IMR-90 (cell line): Measurements from ENCODE around the gene TMCC3. TPM values are rescaled to one million over a fixed set of nuclear protein-coding genes. Genes with fewer than 3 reads are reported as not detected.

Experiments
- ATAC-seq: fragments of 200-7000 bp; cut with Tn5 transposase; 2 replicates; pipeline ENCODE4 v1.9.1; 2020; ENCODE audit warnings: low read depth, mild to moderate bottlenecking, moderate library complexity
- BruUV-seq: library from RNA; stranded (reverse); fragments of 400-500 nt; replicated peaks from 2 replicates; lab custom pipeline; 2021; lab: Mats Ljungman, UMichigan
- CTCF ChIA-PET: fragments of 300-600 bp; formaldehyde crosslinking; extraction: SDS; loops from one replicate; lab custom pipeline; 2021; ENCODE audit warnings: antibody characterized with exemption; lab: Yijun Ruan, JAX
- POLR2A ChIA-PET: fragments of 300-600 bp; sonication (Branson Sonifier 250); formaldehyde crosslinking; loops from one replicate; lab custom pipeline; 2022; ENCODE audit warnings: antibody characterized with exemption; ENCODE audit not compliant: unreplicated experiment; lab: Charles Lee
- DNase-seq: peaks from one replicate; pipeline ENCODE4 v3.0.0; 2013
- H2AFZ ChIP-seq: replicated peaks from 2 replicates; pipeline ENCODE3; 2013; ENCODE audit warnings: low read length, mild to moderate bottlenecking; ENCODE audit not compliant: poor library complexity
- H2AK5ac ChIP-seq: 2 replicates; pipeline ENCODE4 v1.6.1; 2013; ENCODE audit warnings: low read depth, low read length, inconsistent platforms
- H2AK9ac ChIP-seq: replicated peaks from 2 replicates; pipeline ENCODE3; 2013; ENCODE audit warnings: mild to moderate bottlenecking, low read depth, low read length, moderate library complexity; ENCODE audit not compliant: poor library complexity
- H2BK120ac ChIP-seq: 2 replicates; pipeline ENCODE4 v1.6.1; 2013; ENCODE audit warnings: low read depth, low read length, inconsistent platforms
- H2BK15ac ChIP-seq: 3 replicates; pipeline ENCODE4 v1.6.1; 2013; ENCODE audit warnings: low read depth, low read length, inconsistent platforms
- H2BK20ac ChIP-seq: 2 replicates; pipeline ENCODE4 v1.6.1; 2013; ENCODE audit warnings: low read depth, mild to moderate bottlenecking, inconsistent platforms, low read length, moderate library complexity
- H2BK5ac ChIP-seq: 2 replicates; pipeline ENCODE4 v1.6.1; 2013; ENCODE audit warnings: mild to moderate bottlenecking, low read depth, low read length, inconsistent platforms; ENCODE audit not compliant: poor library complexity, severe bottlenecking
- H3K14ac ChIP-seq: replicated peaks from 2 replicates; pipeline ENCODE4 v1.6.1; 2013; ENCODE audit warnings: low read depth, low read length, inconsistent platforms
- H3K18ac ChIP-seq: 2 replicates; pipeline ENCODE4 v1.6.1; 2013; ENCODE audit warnings: low read depth, low read length, control low read depth
- H3K23ac ChIP-seq: 2 replicates; pipeline ENCODE4 v1.6.1; 2013; ENCODE audit warnings: low read depth, low read length, inconsistent platforms
- H3K27ac ChIP-seq: 2 replicates; pipeline ENCODE4 v1.5.1; 2013; ENCODE audit warnings: mild to moderate bottlenecking, control low read depth, low read length; ENCODE audit not compliant: insufficient read depth
- H3K27me3 ChIP-seq: 2 replicates; pipeline ENCODE4 v1.6.1; 2013; ENCODE audit warnings: low read length; ENCODE audit not compliant: control insufficient read depth, insufficient read depth
- H3K36me3 ChIP-seq: 2 replicates; pipeline ENCODE4 v1.6.1; 2013; ENCODE audit warnings: low read length, mixed read lengths; ENCODE audit not compliant: control insufficient read depth, insufficient read depth
- H3K4ac ChIP-seq: 2 replicates; pipeline ENCODE4 v1.6.1; 2013; ENCODE audit warnings: low read depth, low read length, inconsistent platforms
- H3K4me1 ChIP-seq: 2 replicates; pipeline ENCODE4 v1.6.1; 2013; ENCODE audit warnings: low read length, mixed read lengths; ENCODE audit not compliant: control insufficient read depth, insufficient read depth
- H3K4me2 ChIP-seq: 2 replicates; pipeline ENCODE4 v1.6.1; 2013; ENCODE audit warnings: low read depth, mild to moderate bottlenecking, control low read depth, low read length, moderate library complexity
- H3K4me3 ChIP-seq: 2 replicates; pipeline ENCODE4 v1.5.1; 2013; ENCODE audit warnings: low read depth, mild to moderate bottlenecking, control low read depth, low read length, moderate library complexity; ENCODE audit not compliant: insufficient read depth
- H3K56ac ChIP-seq: 2 replicates; pipeline ENCODE4 v1.6.1; 2013; ENCODE audit warnings: low read length, inconsistent platforms; ENCODE audit not compliant: insufficient read depth; ENCODE audit errors: extremely low read depth
- H3K79me1 ChIP-seq, 2 experiments: 2 replicates each; pipeline ENCODE4 v1.6.1; 2013; ENCODE audit warnings: low read length in 2 of 2, inconsistent platforms in 1 of 2, low read depth in 1 of 2
- H3K9ac ChIP-seq: 2 replicates; pipeline ENCODE4 v1.6.1; 2013; ENCODE audit warnings: low read depth, low read length, control low read depth
- H3K9me1 ChIP-seq: 2 replicates; pipeline ENCODE4 v1.6.1; 2013; ENCODE audit warnings: low read length, inconsistent platforms; ENCODE audit not compliant: insufficient read depth
- H3K9me3 ChIP-seq: 2 replicates; pipeline ENCODE4 v1.6.1; 2013; ENCODE audit warnings: low read length; ENCODE audit not compliant: control insufficient read depth, insufficient read depth
- H4K20me1 ChIP-seq: 2 replicates; pipeline ENCODE4 v1.6.1; 2013; ENCODE audit warnings: low read length, inconsistent platforms; ENCODE audit not compliant: insufficient read depth
- H4K5ac ChIP-seq: 2 replicates; pipeline ENCODE4 v1.6.1; 2013; ENCODE audit warnings: mild to moderate bottlenecking, low read depth, low read length, control low read depth
- H4K8ac ChIP-seq, 2 experiments: 2 replicates each; pipeline ENCODE4 v1.6.1; 2013; ENCODE audit warnings: low read depth in 2 of 2, low read length in 2 of 2, control low read depth in 1 of 2, inconsistent platforms in 1 of 2
- H4K91ac ChIP-seq: 2 replicates; pipeline ENCODE4 v1.6.1; 2013; ENCODE audit warnings: low read depth, low read length, inconsistent platforms; ENCODE audit not compliant: insufficient read depth
- RAD21 ChIP-seq: IDR thresholded peaks from 2 replicates; pipeline ENCODE4 v1.6.1; 2012; ENCODE audit warnings: low read length, improper control_type of control experiment
- WGBS, 2 experiments: methylation state at CpG; one replicate each; pipeline versions ENCODE4 v1.1.5 to v1.1.7; 2013; ENCODE audit warnings: missing lambda C conversion rate in 2 of 2; ENCODE audit not compliant: insufficient read length in 1 of 2; ENCODE audit errors: extremely low coverage in 2 of 2; 5-methylcytosine and 5-hydroxymethylcytosine counted together
- dilution Hi-C: fragments of 300-500 bp; cut with HindIII; formaldehyde crosslinking; loops from one replicate; pipeline ENCODE4 v1.14.3; 2018; ENCODE audit warnings: low sequenced_read_pairs; ENCODE audit not compliant: unreplicated experiment
- in situ Hi-C: fragments of 300-500 bp; cut with MboI; formaldehyde crosslinking; loops from 3 replicates; pipeline ENCODE4 v1.14.3; 2019; ENCODE audit warnings: low sequenced_read_pairs, inconsistent platforms, mixed read lengths
- intact Hi-C: fragments of 100-400 bp; cut with micrococcal nuclease; formaldehyde crosslinking; loops from 2 replicates; pipeline ENCODE4 v1.10.0; 2022
- polyA plus RNA-seq, 3 experiments: library from polyadenylated mRNA; depleted of rRNA; stranded (reverse); fragments of >200 nt; gene quantifications; 2 replicates each; pipeline ENCODE4 v1.2.3, GENCODE V29; 2012; ENCODE audit warnings: low replicate concordance in 1 of 3
- total RNA-seq: library from RNA; depleted of rRNA; stranded (reverse); fragments of >200 nt; gene quantifications from 2 replicates; pipeline ENCODE4 v1.2.3, GENCODE V29; 2012

Gene TMCC3
- total and polyA plus RNA-seq, 2 of the 4 experiments (the other 2 are of a cell fraction): 0.14 to 0.36 TPM

DNA sequence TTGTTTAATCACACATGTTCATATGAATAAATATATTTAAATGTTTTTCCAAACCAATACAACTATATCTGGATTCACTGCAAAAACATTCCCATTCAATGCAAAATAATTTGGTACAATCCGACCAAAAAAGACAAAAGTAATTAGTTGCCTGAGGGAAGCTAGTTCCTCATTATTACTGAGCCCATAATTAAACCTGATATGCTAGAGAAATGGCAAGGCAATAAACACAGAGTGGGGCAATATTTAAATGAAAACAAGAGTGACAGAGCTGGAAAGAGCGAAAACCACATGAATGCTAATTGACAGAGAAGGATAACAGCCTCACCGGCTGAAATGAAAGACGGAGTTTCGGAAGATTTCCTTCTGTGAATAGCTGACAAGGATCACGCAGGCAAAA is 82.6 kb downstream of the TMCC3 start:
- Histone ChIP-seq H2BK5ac (no peak overlapping the region), H3K18ac (no peak overlapping the region), H2AK9ac (no peak overlapping the region), H3K27me3 (peaks cover 15% of the 10 kb centered on the region), H2AK5ac (no peak overlapping the region), H3K4me1 (no peaks in the 10 kb centered on the region), H3K79me1 (no peaks in the 10 kb centered on the region), H2BK15ac (no peak overlapping the region), H3K14ac (no peak overlapping the region), H3K9me1 (no peaks in the 10 kb centered on the region), H2AFZ (no peak overlapping the region), H3K4me2 (no peak overlapping the region), H3K56ac (no peak overlapping the region), H4K91ac (no peak overlapping the region), H2BK120ac (no peak overlapping the region), H3K4ac (no peak overlapping the region), H3K27ac (no peak overlapping the region), H3K23ac (no peak overlapping the region), H4K5ac (no peak overlapping the region), H4K8ac (no peak overlapping the region), H3K36me3 (no peaks in the 10 kb centered on the region), H3K4me3 (no peak overlapping the region), H4K20me1 (no peaks in the 10 kb centered on the region), H2BK20ac (no peak overlapping the region), H3K9ac (no peak overlapping the region), H3K9me3 (no peaks in the 10 kb centered on the region)
- POLR2A ChIA-PET: no interaction called here
- ATAC-seq: no peak
- DNase-seq: no peak
- BruUV-seq: no TSS peak
- CTCF ChIA-PET: no interaction called here
- in situ Hi-C loops: no loop called here
- dilution Hi-C loops: no loop called here
- no peak for TF ChIP-seq RAD21
- WGBS, 2 experiments: 100% methylated on average over 3 of the region's 6 CpGs; no CpG with 5 or more reads in 1 of the 2 experiments
- intact Hi-C loops: no loop called here
